ENCODE results near the gene KRT32.
"Not testable (repeated sequence)": the region's sequence is repeated elsewhere in the genome, so short reads cannot be mapped to it uniquely, and the experiment has no call there.

Gene KRT32

DNA sequence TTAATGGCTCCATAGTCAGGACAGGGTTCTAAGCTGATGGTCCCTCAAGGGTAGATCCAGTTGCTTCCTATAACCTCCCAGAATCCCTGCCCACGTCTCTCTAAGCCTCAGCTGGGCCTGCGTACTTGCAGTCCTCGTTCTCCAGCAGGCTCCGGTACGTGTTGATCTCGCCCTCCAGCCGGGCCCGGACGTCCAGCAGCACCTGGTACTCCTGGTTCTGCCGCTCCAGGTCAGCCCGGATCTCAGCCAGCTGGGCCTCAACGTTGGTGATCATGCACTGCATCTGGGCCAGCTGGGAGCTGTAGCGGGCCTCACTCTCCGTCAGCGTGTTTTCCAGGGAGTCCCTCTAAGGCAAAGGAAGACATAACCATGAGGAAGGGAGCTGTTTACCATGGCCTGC is 4.5 kb downstream of the KRT32 start:
- DNase-seq, result no peak

DNA sequence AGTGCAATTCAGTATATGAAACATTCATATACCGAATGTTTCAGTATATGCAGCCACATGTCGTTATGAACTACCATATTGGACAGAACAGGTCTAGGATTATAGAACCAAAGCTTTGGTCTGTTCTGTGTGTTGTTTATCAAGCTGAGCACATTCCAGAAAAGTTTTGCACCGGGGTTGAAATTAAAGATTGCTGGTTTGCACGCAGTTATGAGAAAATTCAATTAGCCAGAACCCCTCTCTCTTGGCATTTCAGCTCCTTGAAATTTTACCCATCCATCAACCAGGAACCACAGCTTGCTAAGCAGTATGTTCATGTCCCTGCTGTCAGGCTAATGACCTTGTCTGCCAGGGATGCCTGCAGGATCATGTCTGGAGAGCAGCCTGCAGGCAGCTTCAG is 9.5 kb downstream of the KRT32 start:
- DNase-seq, result no peak

DNA sequence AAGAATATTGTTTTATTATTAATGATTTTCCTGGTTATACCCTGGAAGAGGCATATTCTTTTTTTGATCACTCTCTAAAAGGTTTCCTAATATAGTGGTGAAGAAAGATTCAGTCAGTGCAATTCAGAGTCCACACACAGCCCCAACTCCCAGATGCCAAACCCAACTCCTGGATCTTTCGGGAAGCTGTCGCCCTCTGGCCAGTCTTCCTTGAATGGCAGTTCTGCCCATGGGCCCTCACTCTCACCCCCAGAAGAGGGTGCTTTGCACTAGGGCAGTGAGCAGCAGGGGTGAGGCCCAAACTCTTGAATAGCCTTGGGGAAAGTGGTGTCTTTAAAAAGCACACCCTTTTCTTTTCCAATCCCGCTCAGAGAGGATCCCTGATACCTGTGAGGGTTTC is 11.0 kb downstream of the KRT32 start:
- DNase-seq, result no peak

DNA sequence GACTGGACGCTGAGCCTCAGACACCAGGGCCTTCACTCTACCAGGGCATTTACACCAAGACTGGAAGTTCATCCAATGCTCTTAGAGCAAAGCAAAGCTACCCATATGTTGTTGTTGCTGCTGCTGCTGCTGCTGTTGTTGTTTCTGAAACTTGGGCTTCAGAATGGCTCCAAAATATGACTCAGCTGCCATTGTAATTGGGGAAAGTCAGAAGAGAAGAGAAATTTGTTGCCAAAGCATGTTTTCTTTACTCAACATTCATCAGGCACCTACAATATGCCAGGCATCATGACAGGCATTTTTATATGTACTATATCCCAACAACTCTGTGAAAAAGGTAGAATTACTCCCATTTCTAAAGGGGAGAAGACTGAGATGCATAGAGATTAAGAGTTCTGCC is 11.9 kb downstream of the KRT32 start:
- DNase-seq, result no peak

DNA sequence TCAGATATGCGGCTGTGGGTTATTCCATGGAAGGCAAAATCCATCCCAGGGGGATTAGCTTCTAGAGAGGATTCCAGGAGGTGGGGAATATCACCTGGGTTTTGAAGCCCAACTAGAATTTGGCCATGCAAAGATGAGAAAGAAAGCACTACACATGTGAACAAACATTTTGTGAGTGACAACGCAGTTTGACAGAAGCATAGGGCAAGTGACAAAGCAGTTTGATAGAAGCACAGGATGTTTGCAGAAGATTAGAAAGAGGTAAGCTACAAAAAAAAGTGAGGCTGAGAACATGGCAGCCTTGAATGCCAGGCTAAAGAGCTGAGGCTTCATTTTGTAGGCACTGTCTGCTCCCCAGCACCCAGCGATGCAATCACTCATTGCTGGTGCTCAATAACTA is 14.1 kb downstream of the KRT32 start:
- no peak for DNase-seq

DNA sequence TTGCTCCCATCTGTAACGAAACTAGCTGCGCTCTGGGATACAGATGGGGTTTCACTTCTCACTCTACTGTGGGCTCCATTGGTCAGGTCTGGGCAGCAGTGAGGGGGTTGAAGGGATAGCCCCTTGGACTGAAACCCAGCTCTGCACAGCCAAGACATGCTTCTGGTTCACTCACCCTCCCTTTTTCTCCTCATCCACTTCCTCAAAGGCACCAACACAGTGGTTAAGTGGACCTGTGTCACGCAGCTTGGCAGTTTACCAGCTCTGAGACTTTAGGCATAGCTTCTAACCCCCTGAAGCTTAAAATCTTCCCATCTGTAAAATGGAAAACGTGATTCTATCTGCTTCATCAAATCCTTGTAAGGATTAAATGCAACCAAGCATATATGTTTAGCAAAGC is 14.9 kb downstream of the KRT32 start:
- no peak for DNase-seq

DNA sequence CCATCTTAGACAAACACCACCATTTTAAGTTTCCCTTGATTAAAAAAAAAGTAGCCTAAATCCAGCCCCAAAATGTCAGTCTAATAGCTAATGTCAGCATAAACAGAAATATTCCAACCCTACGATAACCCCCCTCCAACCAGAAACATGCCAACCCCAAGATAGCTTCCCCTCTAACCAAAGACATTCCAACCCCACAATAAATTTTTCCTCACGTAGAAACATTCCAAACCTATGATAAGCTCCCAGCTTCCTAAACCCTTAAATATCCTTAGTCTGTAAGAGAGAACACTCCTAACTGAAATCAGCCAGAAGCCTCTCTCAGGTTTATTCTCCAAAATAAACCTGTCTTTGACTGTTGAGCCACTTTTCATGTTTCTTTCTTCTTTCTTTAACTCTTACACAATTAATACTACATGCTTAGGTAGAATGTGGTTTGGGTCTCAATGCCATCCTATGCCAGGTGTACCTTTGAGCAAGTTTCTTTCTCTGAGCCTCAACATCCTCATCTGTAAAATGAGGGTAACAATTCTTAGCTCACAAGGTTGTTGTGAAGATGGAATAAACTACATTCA is 15.9 kb downstream of the KRT32 start:
- DNase-seq, result no peak

DNA sequence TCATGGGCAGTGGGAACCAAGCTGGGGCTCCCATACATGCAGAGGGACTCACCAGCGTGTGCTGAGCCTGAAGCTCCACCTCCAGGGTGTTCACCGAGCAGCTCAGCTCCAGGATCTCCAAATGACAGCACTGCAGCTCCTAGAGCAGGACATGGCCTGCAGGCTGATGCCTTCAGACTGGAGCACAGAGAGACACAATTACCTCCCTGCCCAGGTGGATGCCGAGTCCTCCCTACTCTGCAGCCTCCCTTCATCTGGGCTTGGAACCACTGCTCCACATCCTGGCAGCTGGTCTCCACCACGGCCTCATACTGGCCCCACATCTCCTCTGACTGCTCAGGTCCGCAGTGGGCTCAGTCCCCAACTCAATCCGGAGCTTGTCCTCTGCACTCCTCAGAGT is 18.2 kb downstream of the KRT32 start:
- no peak for DNase-seq

DNA sequence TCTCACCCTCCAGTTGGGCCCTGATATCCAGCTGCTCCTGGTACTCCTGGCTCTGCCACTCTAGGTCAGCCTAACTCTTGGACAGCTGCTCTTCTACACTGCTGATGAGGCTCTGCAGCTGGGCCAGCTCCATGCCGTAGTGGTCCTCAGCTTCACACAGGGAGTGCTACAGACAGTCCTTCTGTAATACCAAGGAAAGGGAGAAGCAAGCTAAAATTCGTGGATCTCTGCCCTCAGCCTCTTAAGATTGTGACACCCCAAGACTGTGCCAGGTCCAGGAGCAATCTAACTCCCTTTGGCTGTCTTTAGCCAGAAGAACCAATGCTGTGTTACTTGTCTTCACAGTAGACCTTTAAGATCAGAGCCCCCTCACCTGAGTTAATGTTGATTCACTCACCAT is 18.7 kb downstream of the KRT32 start:
- DNase-seq, result no peak

DNA sequence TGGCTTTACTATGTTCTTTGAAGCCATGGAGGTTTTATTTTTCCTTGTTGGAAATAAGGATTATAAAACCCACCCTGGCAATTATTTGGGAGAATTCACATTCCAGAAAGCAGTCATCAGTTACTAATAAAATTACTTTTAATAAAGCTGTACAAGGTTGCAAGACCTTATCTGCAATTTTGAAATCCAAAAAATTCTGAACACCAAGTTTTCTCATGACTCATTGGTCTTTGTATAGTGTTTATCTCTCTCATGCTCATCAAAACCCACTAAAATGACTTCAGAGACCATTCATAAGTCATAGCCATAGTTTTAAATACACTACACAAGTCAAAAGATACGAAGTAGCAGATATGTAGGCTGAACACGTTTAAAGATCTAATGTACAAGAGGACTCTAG is 20.4 kb downstream of the KRT32 start:
- no peak for DNase-seq

DNA sequence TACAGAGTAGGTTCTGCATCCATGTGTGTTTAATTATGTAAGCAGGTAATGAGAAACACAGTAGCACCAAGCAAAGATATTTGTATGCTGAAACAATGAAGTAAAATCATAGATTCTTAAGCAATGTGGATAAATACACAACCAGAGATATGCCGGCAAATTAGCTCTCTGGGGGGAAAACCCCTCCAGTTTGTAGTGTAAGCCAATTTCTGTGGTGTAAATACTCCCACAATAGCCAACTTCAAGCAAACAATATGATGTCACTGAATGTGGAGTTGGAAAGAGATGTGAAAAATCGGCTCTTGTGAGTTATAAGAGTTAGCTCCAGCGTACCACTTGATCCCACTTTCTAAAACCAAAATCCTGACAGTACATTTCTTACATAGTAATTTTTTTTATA is 22.5 kb downstream of the KRT32 start:
- DNase-seq, result no peak

DNA sequence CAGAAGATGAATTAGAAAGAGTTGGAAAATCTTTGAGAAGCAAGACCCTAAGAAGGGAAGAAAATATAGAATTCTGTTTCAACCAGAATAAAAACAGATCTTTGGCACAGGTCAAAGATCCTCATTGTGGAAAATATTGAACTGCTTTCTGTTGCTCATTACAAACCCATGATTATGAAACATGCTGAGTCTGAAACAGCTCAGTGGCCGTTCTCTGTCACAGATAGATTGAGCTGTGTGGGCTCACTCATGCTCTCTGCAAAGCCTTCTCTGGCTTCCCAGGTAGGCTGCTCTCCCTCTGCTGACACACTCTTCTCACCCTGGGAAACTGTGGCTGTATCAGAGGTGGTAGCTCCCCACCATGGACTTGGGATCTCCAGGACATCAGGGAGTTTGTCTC is 23.0 kb downstream of the KRT32 start:
- no peak for DNase-seq

DNA sequence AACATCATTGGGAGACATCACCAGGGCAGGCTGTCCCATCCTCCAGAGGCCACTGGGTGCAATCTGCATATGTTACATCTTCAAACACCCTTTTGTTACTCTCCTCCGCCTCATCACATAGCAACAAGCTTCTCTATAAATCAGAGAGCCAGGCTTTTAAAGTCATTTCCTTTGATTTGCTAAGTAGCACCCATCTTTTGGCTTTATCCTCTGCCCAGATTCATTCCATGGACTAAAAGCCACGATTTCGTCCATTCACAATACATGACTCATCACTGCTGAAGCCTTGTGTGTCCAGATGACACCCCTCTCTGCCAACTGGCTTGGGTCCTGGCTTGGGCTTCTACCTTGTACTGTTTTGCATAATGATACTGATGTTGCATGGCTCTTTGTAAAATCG is 24.4 kb downstream of the KRT32 start:
- no peak for DNase-seq

DNA sequence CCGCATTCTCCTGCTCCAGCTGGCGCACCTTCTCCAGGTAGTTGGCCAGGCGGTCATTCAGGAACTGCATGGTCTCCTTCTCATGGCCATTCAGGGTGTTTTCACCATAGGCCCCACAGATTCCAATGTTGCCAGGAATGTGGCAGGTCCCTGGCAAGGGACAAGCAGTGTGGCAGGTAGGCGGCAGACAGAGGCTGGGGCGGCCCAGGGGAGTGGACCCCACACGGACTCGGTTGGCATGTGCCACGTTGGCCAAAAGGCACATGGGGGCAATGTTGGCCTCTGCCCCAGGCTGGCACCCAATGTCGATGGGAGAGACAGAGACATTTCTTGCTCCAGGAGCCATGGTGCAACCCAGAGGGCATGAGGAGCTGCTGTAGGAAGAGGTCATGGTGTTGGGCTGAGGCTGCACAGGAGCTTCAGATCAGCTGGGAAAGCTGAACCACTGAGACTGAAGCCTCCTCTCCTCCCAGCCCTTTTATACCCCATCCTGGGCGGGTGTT is 26.6 kb downstream of the KRT32 start, which contains the start of gene KRT38:
Gene KRT38 (minus strand): TSS at position 453 of the 503 bp plus-strand sequence. CDS start 62 bp downstream, at position 391.
- no peak for DNase-seq

DNA sequence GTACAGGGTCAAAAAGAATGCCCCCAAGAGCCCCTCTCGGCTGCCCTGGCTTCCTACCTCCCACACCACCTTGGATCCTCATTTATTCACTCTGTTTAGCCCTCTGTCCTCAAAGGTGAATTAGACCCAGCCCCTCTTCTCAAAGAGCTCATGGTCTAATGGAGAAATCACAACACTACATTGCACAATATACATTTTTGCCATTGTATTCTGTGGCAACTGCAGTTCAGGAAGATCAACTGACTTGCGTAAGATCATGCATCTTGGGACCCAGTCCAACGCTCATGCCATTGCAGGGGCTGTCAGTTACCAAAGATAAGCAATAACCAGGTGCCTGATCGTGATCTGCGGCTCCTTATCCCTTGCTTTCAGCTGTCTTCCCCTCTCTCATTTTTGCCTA is 27.8 kb downstream of the KRT32 start:
- DNase-seq, result no peak

DNA sequence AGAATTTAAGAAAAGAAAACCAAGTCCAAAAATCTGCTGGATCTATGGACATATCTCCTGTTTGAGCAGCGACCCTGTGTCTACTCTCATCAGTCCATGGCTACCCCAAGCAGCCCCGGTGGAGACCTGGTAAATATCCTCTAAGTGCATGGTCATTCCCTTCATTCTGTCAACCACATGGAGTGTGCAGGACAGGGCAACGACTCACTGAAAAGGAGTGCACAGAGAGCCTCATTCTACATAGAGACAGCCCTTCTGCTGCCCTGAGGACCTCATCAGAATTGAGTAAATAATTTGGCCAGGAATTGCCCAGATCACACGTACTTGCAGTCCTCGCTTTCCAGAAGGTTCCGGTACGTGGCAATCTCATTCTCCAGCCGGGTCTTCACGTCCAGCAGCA is 29.4 kb downstream of the KRT32 start:
- DNase-seq, result no peak

DNA sequence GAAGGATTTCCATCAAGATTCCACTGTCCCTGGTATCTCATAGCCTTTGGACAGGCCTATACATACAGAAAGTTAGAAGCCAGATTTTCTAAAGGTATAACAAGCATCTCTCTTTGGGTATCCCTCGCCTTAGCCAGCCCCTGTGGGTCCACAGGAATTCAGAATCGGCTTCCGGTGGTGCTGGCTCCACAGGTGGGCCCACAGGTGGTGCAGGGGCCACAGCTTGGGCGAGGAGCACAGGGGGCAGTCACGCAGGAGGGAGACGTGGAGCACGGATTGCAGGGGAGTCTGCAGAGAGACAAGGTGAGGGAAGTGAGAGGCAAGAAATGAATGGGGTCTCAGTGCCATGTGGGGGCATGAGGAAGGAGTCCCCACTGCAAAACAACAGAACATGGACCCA is 29.9 kb downstream of the KRT32 start:
- no peak for DNase-seq

DNA sequence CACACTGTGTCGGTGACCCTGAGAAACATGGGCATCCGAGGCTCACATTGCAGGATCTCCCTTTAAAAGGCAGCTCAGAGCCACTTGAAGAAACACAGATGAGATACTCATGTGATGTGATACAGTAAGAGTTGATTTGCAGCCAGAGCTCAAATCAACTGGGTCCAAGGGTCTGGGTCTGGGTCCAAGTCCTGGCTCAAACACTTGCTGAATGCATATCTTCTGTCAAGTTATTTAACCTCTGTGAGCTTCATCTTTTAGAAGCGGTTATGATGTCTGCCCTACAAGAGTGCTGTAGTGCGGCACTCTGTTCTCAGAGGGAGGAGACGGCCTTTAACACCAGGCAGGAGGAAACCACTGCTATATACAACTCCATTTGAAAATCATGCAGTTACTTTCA is 32.8 kb downstream of the KRT32 start:
- no peak for DNase-seq

DNA sequence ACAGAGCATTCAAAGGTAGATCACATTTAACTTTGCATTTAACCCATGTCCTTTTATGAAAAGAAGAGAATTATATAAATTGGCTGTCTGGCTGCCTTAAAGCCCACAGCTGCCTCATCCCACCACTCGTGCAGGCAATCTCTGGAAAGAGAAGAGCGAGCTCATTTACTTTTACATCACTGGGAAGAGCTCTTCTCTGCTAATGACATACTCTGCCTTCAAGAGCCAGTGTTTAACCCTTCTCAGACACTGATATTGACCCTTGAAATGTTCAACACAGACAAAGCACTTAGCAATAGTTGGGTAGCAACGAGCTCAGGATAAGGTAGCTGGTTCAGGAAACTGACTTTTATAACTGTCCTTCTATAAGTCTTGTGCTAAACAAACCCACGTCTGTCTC is 33.2 kb downstream of the KRT32 start:
- peak; percentile 14 for DNase-seq

DNA sequence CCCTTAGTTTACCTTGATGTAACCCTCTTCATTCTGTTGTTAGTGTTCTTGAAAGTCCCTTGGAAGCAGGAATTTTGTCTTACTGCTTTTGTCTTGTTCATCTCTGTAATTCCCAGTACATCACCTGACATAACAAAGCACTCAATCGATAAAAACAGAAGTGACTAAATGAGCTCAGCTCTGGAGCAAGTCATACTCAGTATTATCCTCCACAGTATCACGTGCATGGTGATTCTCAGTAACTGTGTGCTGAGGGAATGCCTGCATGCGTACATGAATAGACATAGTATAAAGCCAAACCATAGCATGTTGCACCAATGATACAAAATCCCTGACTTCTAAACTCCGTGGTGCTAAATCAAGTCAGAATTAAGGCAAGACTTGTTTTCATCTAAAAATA is 33.6 kb downstream of the KRT32 start:
- peak; percentile 12 for DNase-seq

DNA sequence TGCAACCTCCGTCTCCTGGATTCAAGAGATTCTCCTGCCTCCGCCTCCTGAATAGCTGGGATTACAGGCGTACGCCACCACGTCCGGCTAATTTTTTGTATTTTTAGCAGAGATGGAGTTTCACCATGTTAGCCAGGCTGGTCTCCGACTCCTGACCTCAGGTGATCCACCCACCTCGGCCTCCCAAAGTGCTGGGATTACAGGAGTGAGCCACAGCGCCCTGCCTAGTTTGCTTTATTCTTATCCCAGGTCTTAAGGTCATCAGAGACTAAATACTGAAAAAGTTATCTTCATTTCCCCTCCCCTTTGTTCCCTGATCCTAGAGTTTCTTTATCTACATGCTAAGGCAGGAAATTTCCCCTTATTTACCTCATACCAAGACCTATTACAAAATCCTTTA is 36.8 kb downstream of the KRT32 start:
- DNase-seq, result not testable (repeated sequence)

DNA sequence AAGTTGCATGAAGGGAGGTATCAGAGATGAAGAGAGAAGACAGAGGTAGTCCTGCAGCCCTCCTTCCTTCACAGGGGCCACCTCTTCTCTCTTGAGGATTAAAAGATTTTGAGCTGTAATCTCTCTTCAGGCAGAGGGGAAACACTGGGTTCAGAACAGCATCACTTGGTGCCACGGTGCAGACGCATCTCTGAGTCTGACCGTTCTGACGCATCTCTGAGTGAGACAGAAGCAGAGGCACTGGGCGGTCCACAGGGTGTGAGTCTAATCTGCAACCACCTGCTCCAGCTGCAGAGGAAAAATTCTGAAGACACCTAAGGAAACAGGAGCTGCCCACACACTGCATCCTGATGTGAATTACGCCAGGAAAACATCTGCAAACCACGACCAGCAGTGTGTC is 37.5 kb downstream of the KRT32 start:
- DNase-seq, result no peak

DNA sequence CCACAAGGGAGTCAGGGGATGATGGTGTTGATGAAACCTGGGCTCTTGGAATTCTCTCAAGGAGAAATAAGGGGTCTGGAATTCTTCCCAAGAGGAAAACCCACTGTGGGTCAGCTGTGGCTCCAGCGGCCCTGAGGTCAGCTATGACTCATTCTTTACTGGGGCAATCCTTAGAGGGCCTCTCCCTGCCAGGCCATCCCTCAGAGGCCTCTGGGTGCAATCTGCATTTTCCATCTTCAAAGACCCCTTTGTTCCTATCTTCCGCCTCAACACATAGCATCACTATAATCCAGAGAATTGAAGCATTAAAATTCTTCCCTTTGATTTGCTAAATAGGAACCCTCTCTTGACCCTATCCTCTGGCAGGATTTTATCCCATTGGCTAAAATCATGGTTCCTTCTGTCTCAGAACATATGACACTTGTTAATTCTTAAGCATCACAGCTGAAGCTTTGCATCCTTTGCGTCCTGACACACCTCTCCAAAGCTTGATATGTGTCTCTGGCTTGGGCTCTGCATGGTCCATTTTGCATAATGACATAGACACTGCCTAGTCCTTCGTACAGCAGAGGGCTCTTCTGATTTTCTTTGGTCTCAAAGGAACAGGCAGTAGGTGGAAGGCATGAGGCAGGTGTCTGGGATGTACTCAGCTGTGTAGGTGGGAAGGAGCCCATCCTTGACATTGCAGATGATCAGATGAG is 38.4 kb downstream of the KRT32 start:
- no peak for DNase-seq

DNA sequence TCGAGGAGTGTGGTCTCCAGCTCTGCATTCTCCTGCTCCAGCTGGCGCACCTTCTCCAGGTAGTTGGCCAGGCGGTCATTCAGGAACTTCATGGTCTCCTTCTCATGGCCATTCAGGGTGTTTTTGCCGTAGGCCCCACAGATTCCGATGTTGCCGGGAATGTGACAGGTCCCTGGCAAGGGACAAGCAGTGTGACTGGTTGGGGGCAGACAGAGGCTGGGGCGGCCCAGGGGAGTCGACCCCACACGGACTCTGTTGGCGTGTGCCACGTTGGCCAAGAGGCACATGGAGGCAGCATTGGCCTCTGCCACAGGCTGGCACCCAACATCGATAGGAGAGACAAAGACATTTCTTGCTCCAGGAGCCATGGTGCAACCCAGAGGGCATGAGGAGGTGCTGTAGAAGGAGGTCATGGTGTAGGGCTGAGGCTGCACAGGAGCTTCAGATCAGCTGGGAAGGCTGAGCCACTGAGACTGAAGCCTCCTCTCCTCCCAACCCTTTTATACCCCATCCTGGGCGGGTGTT is 43.0 kb downstream of the KRT32 start, which contains the start of gene KRT37:
Gene KRT37 (minus strand): TSS at position 475 of the 525 bp plus-strand sequence. CDS start 62 bp downstream, at position 413.
- DNase-seq, result no peak

DNA sequence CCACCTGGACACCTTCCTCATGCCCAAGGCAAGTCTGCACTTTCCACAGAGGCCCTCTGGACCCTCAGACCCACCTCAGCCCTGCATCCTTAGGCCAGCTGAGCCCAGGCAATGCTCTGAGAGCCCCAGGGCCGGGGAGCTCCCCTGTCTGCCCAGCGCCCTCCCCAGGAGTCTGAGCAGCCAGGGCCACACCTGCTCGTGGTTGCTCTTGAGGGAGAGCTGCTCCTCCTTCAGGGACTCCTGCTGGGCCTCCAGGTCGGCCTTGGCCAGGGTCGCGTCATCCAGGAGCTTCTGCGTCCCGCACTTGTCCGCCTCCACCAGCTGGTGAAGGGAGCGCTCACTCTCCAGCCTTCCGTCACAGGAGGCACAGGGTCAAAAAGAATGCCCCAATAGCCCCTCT is 44.6 kb downstream of the KRT32 start:
- not testable (repeated sequence) for DNase-seq

Measured in NCI-H1105 treated with DMSO at 0.1 percent for 48 hours (cell line).